ENCODE measurements around the gene PARD3.

The PARD3 gene

DNA sequence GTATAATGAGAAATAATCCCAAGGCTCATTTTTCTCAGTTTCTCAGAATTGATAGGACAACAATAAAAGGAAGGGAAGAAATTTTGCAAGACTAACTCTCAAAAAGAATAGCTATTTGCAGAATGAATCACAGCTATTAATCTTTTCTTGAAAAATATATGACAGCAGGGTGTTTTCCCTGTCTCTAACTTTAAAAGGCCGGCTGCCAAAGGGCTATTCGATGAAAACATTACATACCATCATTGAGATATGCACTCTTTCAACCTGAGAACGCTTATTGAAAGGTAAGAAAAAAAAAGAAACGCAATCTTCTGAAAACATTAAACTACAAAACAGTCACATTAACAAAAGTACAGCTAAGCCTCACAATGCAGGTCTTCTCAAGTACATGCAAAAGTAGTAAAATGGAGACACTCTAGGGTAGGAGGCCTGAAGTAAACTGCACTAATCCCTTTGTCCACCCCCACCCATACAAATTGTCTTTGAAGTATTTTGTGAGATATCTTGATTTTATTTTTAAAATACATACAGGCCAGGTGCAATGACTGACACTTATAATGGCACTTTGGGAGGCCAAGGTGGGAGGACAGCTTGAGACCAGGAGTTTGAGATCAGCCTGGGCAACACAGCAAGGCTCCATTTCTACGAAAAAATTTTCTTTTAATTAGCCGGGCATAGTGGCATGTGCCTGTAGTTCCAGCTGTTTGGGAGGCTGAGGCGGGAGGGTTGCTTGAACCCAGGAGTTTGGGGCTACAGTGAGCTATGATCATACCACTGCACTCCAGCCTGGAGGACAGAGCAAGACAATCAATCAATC is 83.0 kb downstream of the PARD3 start:
- TF ChIP-seq CTCF (IDR thresholded peaks at IDR 0.05; ENCODE audit: poor library complexity, severe bottlenecking), result no peak
- Histone ChIP-seq H3K4me1 (ENCODE audit: insufficient read depth, poor library complexity, severe bottlenecking) (peaks cover 40% of the 10 kb centered on the region), H3K9me3 (ENCODE audit: severe bottlenecking) (no peaks in the 10 kb centered on the region), H3K4me3 (ENCODE audit: severe bottlenecking) (no peak overlapping the region), H3K27ac (ENCODE audit: poor library complexity, severe bottlenecking) (peak overlapping the region; percentile 91), H3K36me3 (ENCODE audit: low read depth) (no peaks in the 10 kb centered on the region), H3K27me3 (ENCODE audit: insufficient read depth, poor library complexity, severe bottlenecking) (no peaks in the 10 kb centered on the region)
- DNase-seq (ENCODE audit: low spot score) (no peak), ATAC-seq (ENCODE audit: low read depth) (peak; percentile 77)

DNA sequence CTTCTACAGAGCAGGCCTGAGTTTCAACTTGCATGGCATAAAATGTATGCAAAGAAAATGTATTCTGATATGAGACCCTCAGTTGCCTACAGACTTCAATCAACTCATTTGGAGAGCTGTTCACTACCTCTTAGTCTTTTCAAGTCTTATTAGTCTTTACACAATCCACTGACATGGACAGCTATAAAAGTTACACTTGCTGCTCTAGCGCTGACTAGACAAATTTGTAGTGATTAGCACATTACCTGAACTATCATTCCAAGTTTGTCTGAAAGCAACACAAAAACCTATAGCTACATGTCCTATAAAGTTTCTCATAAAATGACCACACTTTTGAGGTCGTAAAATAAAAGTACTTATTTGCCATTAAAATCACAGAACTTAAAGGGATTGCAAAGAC is 83.9 kb downstream of the PARD3 start:
- Histone ChIP-seq H3K27me3 (ENCODE audit: insufficient read depth, poor library complexity, severe bottlenecking) (no peaks in the 10 kb centered on the region), H3K27ac (ENCODE audit: poor library complexity, severe bottlenecking) (peak overlapping the region; percentile 91), H3K36me3 (ENCODE audit: low read depth) (no peaks in the 10 kb centered on the region), H3K4me1 (ENCODE audit: insufficient read depth, poor library complexity, severe bottlenecking) (peaks cover 40% of the 10 kb centered on the region), H3K4me3 (ENCODE audit: severe bottlenecking) (no peak overlapping the region), H3K9me3 (ENCODE audit: severe bottlenecking) (no peaks in the 10 kb centered on the region)
- TF ChIP-seq CTCF (IDR thresholded peaks at IDR 0.05; ENCODE audit: poor library complexity, severe bottlenecking), result no peak
- no peak for ATAC-seq (ENCODE audit: low read depth)
- DNase-seq (ENCODE audit: low spot score), result no peak

GRCh38 chr10:34730726-34731125 is 84.4 kb downstream of the PARD3 start:
- no peak for TF ChIP-seq CTCF (IDR thresholded peaks at IDR 0.05; ENCODE audit: poor library complexity, severe bottlenecking)
- Histone ChIP-seq H3K36me3 (ENCODE audit: low read depth) (no peaks in the 10 kb centered on the region), H3K9me3 (ENCODE audit: severe bottlenecking) (no peaks in the 10 kb centered on the region), H3K27me3 (ENCODE audit: insufficient read depth, poor library complexity, severe bottlenecking) (no peaks in the 10 kb centered on the region), H3K27ac (ENCODE audit: poor library complexity, severe bottlenecking) (peak overlapping the region; percentile 91), H3K4me1 (ENCODE audit: insufficient read depth, poor library complexity, severe bottlenecking) (peaks cover 40% of the 10 kb centered on the region), H3K4me3 (ENCODE audit: severe bottlenecking) (no peak overlapping the region)
- ATAC-seq (ENCODE audit: low read depth) (no peak), DNase-seq (ENCODE audit: low spot score) (no peak)

- no peak overlapping the region for H3K4me3 ChIP-seq (ENCODE audit: severe bottlenecking)
- no peaks in the 10 kb centered on the region for H3K36me3 ChIP-seq (ENCODE audit: low read depth)
- TF ChIP-seq CTCF (IDR thresholded peaks at IDR 0.05; ENCODE audit: poor library complexity, severe bottlenecking), result no peak
- H3K9me3 ChIP-seq (ENCODE audit: severe bottlenecking), result no peaks in the 10 kb centered on the region
- no peaks in the 10 kb centered on the region for H3K27me3 ChIP-seq (ENCODE audit: insufficient read depth, poor library complexity, severe bottlenecking)
- peaks cover 43% of the 10 kb centered on the region for H3K4me1 ChIP-seq (ENCODE audit: insufficient read depth, poor library complexity, severe bottlenecking)
- ATAC-seq (ENCODE audit: low read depth) (no peak), DNase-seq (ENCODE audit: low spot score) (no peak)
- H3K27ac ChIP-seq (ENCODE audit: poor library complexity, severe bottlenecking), result no peak overlapping the region
These were observed 85.5 kb downstream of the PARD3 start for GRCh38 chr10:34729619-34730018.

DNA sequence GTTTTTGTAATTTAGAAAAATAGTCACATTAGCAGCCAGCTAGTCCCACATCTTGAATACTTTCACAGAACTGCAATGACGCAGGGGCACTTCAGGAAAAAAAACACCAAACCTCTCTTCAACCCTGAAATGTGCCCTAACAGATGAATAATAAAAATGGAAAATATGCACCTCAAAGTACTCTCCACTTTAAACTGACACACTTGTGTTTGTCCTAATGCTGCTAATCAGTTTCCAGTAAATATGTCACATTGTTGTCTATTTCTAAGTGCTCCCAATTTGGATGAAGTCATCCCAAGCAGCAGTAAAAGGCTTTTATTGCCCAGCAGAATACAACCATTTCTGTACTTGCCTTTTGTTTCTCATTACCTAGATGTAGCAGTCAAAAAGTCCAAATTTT is 86.7 kb downstream of the PARD3 start:
- Histone ChIP-seq H3K4me1 (ENCODE audit: insufficient read depth, poor library complexity, severe bottlenecking) (peaks cover 45% of the 10 kb centered on the region), H3K27ac (ENCODE audit: poor library complexity, severe bottlenecking) (peak overlapping the region; percentile 14), H3K36me3 (ENCODE audit: low read depth) (no peaks in the 10 kb centered on the region), H3K9me3 (ENCODE audit: severe bottlenecking) (no peaks in the 10 kb centered on the region), H3K27me3 (ENCODE audit: insufficient read depth, poor library complexity, severe bottlenecking) (no peaks in the 10 kb centered on the region), H3K4me3 (ENCODE audit: severe bottlenecking) (no peak overlapping the region)
- ATAC-seq (ENCODE audit: low read depth) (no peak), DNase-seq (ENCODE audit: low spot score) (no peak)
- TF ChIP-seq CTCF (IDR thresholded peaks at IDR 0.05; ENCODE audit: poor library complexity, severe bottlenecking), result no peak
